Stimulated activated CD8-positive, alpha-beta memory T cell treated with anti-CD3 and anti-CD28 coated beads, Interleukin-15, amount 100 ng/mL, for 4 hours (primary cell): ENCODE data around the gene RNF214.
"Not testable (repeated sequence)": the region's sequence is repeated elsewhere in the genome, so short reads cannot be mapped to it uniquely, and the experiment has no call there.

ENCODE experiments used
- DNase-seq, 2 donors: peaks; one replicate each; pipeline ENCODE4 v3.0.0-alpha.2; 2020; ENCODE audit warnings: low read depth in 2 of 2

RNF214 gene

GRCh38 chr11:117315285-117316196 is 83.1 kb downstream of the RNF214 start:
- DNase-seq: no peak

GRCh38 chr11:117316197-117316961 is 83.9 kb downstream of the RNF214 start, which contains the start of gene BACE1:
Gene BACE1, minus strand, starts transcription at chr11:117316256. Its CDS starts 461 bp downstream, at chr11:117315795.
- DNase-seq: no peak

GRCh38 chr11:117318738-117319137 is 86.3 kb downstream of the RNF214 start:
- no peak for DNase-seq

- DNase-seq: no peak
These were observed 86.9 kb downstream of the RNF214 start for GRCh38 chr11:117319214-117319840.

- DNase-seq: not testable (repeated sequence)
These were observed 94.7 kb downstream of the RNF214 start for GRCh38 chr11:117327255-117327566.

- DNase-seq: peak; percentile 88 to 93
These were observed 95.3 kb downstream of the RNF214 start, which contains the start of gene CEP164 for GRCh38 chr11:117327567-117328374. Gene CEP164, plus strand, starts transcription at chr11:117327854. Its CDS starts 10,733 bp downstream, at chr11:117338587.

GRCh38 chr11:117328375-117329010 is 96.0 kb downstream of the RNF214 start:
- no peak for DNase-seq

- no peak for DNase-seq
These were observed 100.4 kb downstream of the RNF214 start for GRCh38 chr11:117332843-117333242.

- no peak for DNase-seq
These were observed 101.4 kb downstream of the RNF214 start for GRCh38 chr11:117333917-117334316.

GRCh38 chr11:117334896-117335295 is 102.4 kb downstream of the RNF214 start:
- DNase-seq: no peak

- no peak for DNase-seq
These were observed 102.9 kb downstream of the RNF214 start for GRCh38 chr11:117335399-117335798.
